HG02938 (cell line): ENCODE data around the gene CAP1.
A peak's percentile ranks its signal among the peaks of the same experiment; 100 is the strongest.
"Not testable (repeated sequence)": the region's sequence is repeated elsewhere in the genome, so short reads cannot be mapped to it uniquely, and the experiment has no call there.

Experiments used
- ATAC-seq: cut with Tn5 transposase; IDR thresholded peaks from one replicate; pipeline ENCODE4 v1.9.1; 2021; ENCODE audit warnings: mild to moderate bottlenecking, moderate library complexity; ENCODE audit not compliant: unreplicated experiment

CAP1 gene

GRCh38 chr1:40058097-40058452 is 17.5 kb downstream of the CAP1 start:
- no peak for ATAC-seq

GRCh38 chr1:40058453-40059337 is 18.2 kb downstream of the CAP1 start:
- no peak for ATAC-seq

GRCh38 chr1:40059338-40059959 is 18.9 kb downstream of the CAP1 start:
- no peak for ATAC-seq

- ATAC-seq = no peak
These were observed 19.6 kb downstream of the CAP1 start for GRCh38 chr1:40059960-40060750.

GRCh38 chr1:40064797-40065499 is 24.4 kb downstream of the CAP1 start:
- peak; percentile 76 for ATAC-seq

- ATAC-seq = no peak
These were observed 26.5 kb downstream of the CAP1 start for GRCh38 chr1:40067023-40067422.

- no peak for ATAC-seq
These were observed 27.3 kb downstream of the CAP1 start for GRCh38 chr1:40067851-40068250.

- no peak for ATAC-seq
These were observed 31.6 kb downstream of the CAP1 start for GRCh38 chr1:40072142-40072541.

GRCh38 chr1:40073062-40073461 is 32.5 kb downstream of the CAP1 start:
- ATAC-seq = no peak

- no peak for ATAC-seq
These were observed 34.7 kb downstream of the CAP1 start for GRCh38 chr1:40075266-40075665.

GRCh38 chr1:40076895-40077312 is 36.4 kb downstream of the CAP1 start:
- ATAC-seq = no peak

- ATAC-seq = no peak
These were observed 38.2 kb downstream of the CAP1 start for GRCh38 chr1:40078512-40079333.

- ATAC-seq = no peak
These were observed 39.4 kb downstream of the CAP1 start for GRCh38 chr1:40079774-40080400.

- no peak for ATAC-seq
These were observed 41.3 kb downstream of the CAP1 start for GRCh38 chr1:40081871-40082270.

GRCh38 chr1:40084750-40085149 is 44.2 kb downstream of the CAP1 start:
- ATAC-seq = not testable (repeated sequence)

GRCh38 chr1:40090652-40091355 is 50.3 kb downstream of the CAP1 start:
- no peak for ATAC-seq

- no peak for ATAC-seq
These were observed 51.7 kb downstream of the CAP1 start for GRCh38 chr1:40092241-40092640.

- ATAC-seq = no peak
These were observed 52.4 kb downstream of the CAP1 start for GRCh38 chr1:40092706-40093639.
